Endothelial cell of umbilical vein (primary cell): ENCODE results near the gene OSBPL5. TPM values are rescaled to one million over a fixed set of nuclear protein-coding genes. Genes with fewer than 3 reads are reported as not detected.

Experiments used
- BruUV-seq: library from RNA; stranded (reverse); fragments of 400-500 nt; replicated peaks from 2 replicates; lab custom pipeline; 2021; lab: Mats Ljungman, UMichigan
- CTCF ChIA-PET: fragments of 300-600, 350-600 bp; sonication (Branson Sonifier 250); formaldehyde crosslinking; loops from one replicate; lab custom pipeline; 2021; ENCODE audit warnings: antibody characterized with exemption, inconsistent platforms; lab: Charles Lee
- POLR2A ChIA-PET: fragments of 300-600, 350-600 bp; sonication (Branson Sonifier 250); formaldehyde crosslinking; loops from one replicate; lab custom pipeline; 2021; ENCODE audit warnings: antibody characterized with exemption, inconsistent platforms; lab: Charles Lee
- DNase-seq: peaks from one replicate; pipeline ENCODE4 v3.0.0-alpha.2; 2011; ENCODE audit warnings: low read depth, low spot score
- FAIRE-seq: peaks from 2 replicates; lab custom pipeline; 2011; peaks lifted over from hg19 to GRCh38; lab: Jason Lieb, UNC
- H2AFZ ChIP-seq: 2 replicates; pipeline ENCODE4 v1.6.0; 2012; ENCODE audit warnings: low read depth, low read length, control low read depth, inconsistent platforms
- H3K27ac ChIP-seq: 2 replicates; pipeline ENCODE4 v1.5.1; 2011; ENCODE audit warnings: low read depth, mild to moderate bottlenecking, control low read depth, low read length, moderate library complexity; ENCODE audit not compliant: insufficient read depth
- H3K27me3 ChIP-seq, 2 experiments: 2 replicates each; pipeline versions ENCODE4 v1.6.0 to v1.6.1; 2011; ENCODE audit warnings: low read length in 2 of 2, mixed read lengths in 1 of 2; ENCODE audit not compliant: control insufficient read depth in 2 of 2, insufficient read depth in 2 of 2
- H3K36me3 ChIP-seq, 2 experiments: 2 replicates in 1 of 2; 3 replicates in 1 of 2; pipeline ENCODE4 v1.5.1; 2011; ENCODE audit warnings: low read length in 2 of 2, mild to moderate bottlenecking in 1 of 2, moderate library complexity in 1 of 2; ENCODE audit not compliant: control insufficient read depth in 2 of 2, insufficient read depth in 2 of 2; ENCODE audit errors: extremely low read depth in 1 of 2
- H3K4me1 ChIP-seq: 3 replicates; pipeline ENCODE4 v1.5.1; 2011; ENCODE audit warnings: mild to moderate bottlenecking, low read length; ENCODE audit not compliant: control insufficient read depth, insufficient read depth; ENCODE audit errors: extremely low read depth
- H3K4me2 ChIP-seq: 2 replicates; pipeline ENCODE4 v1.6.1; 2011; ENCODE audit warnings: low read length, control low read depth, mixed read lengths; ENCODE audit not compliant: insufficient read depth
- H3K4me3 ChIP-seq, 3 experiments: fragments of 200-600 bp in 1 of 3; sonication (generic), shearing (Covaris generic) in 1 of 3; replicated peaks in 1 of 3; 2 replicates each; pipeline ENCODE4 v1.5.1; 2011 to 2016; ENCODE audit warnings: control low read depth in 3 of 3, low read length in 3 of 3, mild to moderate bottlenecking in 2 of 3, inconsistent platforms in 1 of 3, low read depth in 1 of 3, moderate library complexity in 1 of 3; ENCODE audit not compliant: insufficient read depth in 1 of 3
- H3K79me2 ChIP-seq: 2 replicates; pipeline ENCODE4 v1.6.0; 2012; ENCODE audit warnings: low read length, inconsistent platforms; ENCODE audit not compliant: control insufficient read depth, insufficient read depth
- H3K9ac ChIP-seq: replicated peaks from 2 replicates; pipeline ENCODE3; 2011; ENCODE audit warnings: low read length, control low read depth; ENCODE audit not compliant: insufficient read depth; ENCODE audit errors: extremely low read depth
- H3K9me1 ChIP-seq: replicated peaks from 3 replicates; pipeline ENCODE4 v1.6.0; 2011; ENCODE audit warnings: mild to moderate bottlenecking, low read length; ENCODE audit not compliant: control insufficient read depth, insufficient read depth; ENCODE audit errors: extremely low read depth
- H3K9me3 ChIP-seq: replicated peaks from 2 replicates; pipeline ENCODE4 v1.5.1; 2012; ENCODE audit warnings: low read length, inconsistent platforms; ENCODE audit not compliant: control insufficient read depth, insufficient read depth
- H4K20me1 ChIP-seq: replicated peaks from 2 replicates; pipeline ENCODE3; 2011; ENCODE audit warnings: mild to moderate bottlenecking, low read length; ENCODE audit not compliant: control insufficient read depth, insufficient read depth; ENCODE audit errors: extremely low read depth
- FOS ChIP-seq: IDR thresholded peaks from 2 replicates; pipeline ENCODE4 v1.6.1; 2011; ENCODE audit warnings: mild to moderate bottlenecking, low read length, moderate library complexity, borderline replicate concordance; ENCODE audit not compliant: insufficient read depth
- GATA2 ChIP-seq: IDR thresholded peaks from 2 replicates; pipeline ENCODE4 v1.7.0; 2011; ENCODE audit warnings: low read depth, mild to moderate bottlenecking, moderate library complexity, mixed read lengths, low read length; ENCODE audit not compliant: insufficient read length, insufficient read depth
- JUN ChIP-seq: IDR thresholded peaks from 2 replicates; pipeline ENCODE4 v1.6.1; 2011; ENCODE audit warnings: borderline replicate concordance, low read depth; ENCODE audit not compliant: insufficient read length, insufficient read depth
- MYC ChIP-seq: IDR thresholded peaks from one replicate; pipeline ENCODE4 v1.6.1; 2011; ENCODE audit warnings: mild to moderate bottlenecking, low read depth, low read length
- POLR2AphosphoS5 ChIP-seq: IDR thresholded peaks from 2 replicates; pipeline ENCODE4 v1.6.1; 2012; ENCODE audit warnings: low read depth, mild to moderate bottlenecking, control low read depth, low read length, moderate library complexity; ENCODE audit not compliant: insufficient read depth
- dilution Hi-C: fragments of 300-500 bp; cut with MboI; formaldehyde crosslinking; loops from one replicate; pipeline ENCODE4 v1.15.0; 2019; ENCODE audit warnings: low sequenced_read_pairs; ENCODE audit not compliant: extremely low pct_ligation_motif_present
- intact Hi-C: fragments of 100-400 bp; cut with micrococcal nuclease; formaldehyde crosslinking; loops from one replicate; pipeline ENCODE4 v1.10.0; 2022
- polyA plus RNA-seq, 4 experiments: library from polyadenylated mRNA; depleted of rRNA in 3 of 4; stranded (reverse) in 3 of 4; unstranded in 1 of 4; fragments of >200 nt; gene quantifications; 2 replicates each; pipeline versions ENCODE4 v1.2.1 to v1.2.3, GENCODE V29; 2011 to 2012; ENCODE audit warnings: missing spikeins in 1 of 4
- total RNA-seq: library from RNA; stranded (reverse); gene quantifications from 2 replicates; pipeline ENCODE4 v1.2.3, GENCODE V29; 2021
- TF ChIP-seq, protein P1 (sequence below), 2 donors: IDR thresholded peaks; 1 replicate in 1 of 2; 2 replicates in 1 of 2; pipeline ENCODE4 v1.5.1; 2011; ENCODE audit warnings: low read length in 2 of 2, mild to moderate bottlenecking in 2 of 2, moderate library complexity in 2 of 2, control low read depth in 1 of 2, inconsistent platforms in 1 of 2, low read depth in 1 of 2; ENCODE audit not compliant: insufficient read depth in 1 of 2; ENCODE audit errors: extremely low read depth in 1 of 2

Gene OSBPL5
- total and polyA plus RNA-seq, 2 donors (not counting 3 experiments of a cell fraction or from before 2014, with no cell fraction given): 8.7 to 37.7 TPM

DNA sequence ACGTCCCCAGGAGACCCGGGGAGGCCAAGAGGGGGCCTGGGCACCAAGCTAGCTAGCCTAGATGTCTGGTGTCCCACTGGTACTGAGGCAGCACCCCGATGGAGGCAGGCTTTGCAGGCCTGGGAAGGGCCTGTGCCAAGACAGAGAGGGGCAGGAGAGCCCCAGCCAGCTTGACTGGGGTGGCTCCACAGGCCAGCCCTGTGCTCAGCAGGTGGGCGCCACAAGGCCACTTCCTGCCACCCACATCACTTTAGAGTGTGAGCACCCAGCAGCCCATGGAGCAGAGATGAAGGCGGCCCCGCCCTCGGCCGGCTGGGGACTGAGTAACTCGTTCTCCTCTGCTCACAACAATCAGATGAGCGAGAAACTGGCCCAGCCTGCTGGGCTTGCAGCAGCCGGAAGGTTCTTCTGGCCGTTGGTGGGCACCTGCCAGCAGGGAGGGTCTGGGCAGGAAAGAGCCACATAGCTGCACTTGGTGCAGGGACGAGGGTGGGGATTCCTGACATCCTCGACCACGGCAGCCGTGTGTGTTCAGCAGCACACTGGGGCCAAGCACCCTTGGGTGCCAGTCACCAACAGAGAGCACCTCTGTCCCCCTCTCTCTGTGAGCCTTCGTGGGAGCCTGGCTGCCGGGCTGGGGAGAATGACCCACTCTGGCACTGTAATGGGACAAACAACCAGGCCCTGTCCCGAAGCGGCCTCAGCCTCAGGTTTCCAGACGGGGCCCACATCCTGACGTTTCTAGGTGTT, 7.6 kb downstream of the OSBPL5 start:
- Histone ChIP-seq H3K4me3 (no peak overlapping the region), H3K4me2 (no peak overlapping the region), H3K27ac (no peak overlapping the region), H3K79me2 (peaks cover 47% of the 10 kb centered on the region), H3K4me1 (peaks cover 4% of the 10 kb centered on the region), H3K36me3 (no peaks in the 10 kb centered on the region), H3K9me3 (no peaks in the 10 kb centered on the region), H3K9me1 (no peaks in the 10 kb centered on the region), H4K20me1 (no peaks in the 10 kb centered on the region), H2AFZ (no peak overlapping the region), H3K27me3 (no peaks in the 10 kb centered on the region), H3K9ac (no peak overlapping the region)
- dilution Hi-C loops (no loop called here), intact Hi-C loops (no loop called here)
- TF ChIP-seq, protein P1, sequence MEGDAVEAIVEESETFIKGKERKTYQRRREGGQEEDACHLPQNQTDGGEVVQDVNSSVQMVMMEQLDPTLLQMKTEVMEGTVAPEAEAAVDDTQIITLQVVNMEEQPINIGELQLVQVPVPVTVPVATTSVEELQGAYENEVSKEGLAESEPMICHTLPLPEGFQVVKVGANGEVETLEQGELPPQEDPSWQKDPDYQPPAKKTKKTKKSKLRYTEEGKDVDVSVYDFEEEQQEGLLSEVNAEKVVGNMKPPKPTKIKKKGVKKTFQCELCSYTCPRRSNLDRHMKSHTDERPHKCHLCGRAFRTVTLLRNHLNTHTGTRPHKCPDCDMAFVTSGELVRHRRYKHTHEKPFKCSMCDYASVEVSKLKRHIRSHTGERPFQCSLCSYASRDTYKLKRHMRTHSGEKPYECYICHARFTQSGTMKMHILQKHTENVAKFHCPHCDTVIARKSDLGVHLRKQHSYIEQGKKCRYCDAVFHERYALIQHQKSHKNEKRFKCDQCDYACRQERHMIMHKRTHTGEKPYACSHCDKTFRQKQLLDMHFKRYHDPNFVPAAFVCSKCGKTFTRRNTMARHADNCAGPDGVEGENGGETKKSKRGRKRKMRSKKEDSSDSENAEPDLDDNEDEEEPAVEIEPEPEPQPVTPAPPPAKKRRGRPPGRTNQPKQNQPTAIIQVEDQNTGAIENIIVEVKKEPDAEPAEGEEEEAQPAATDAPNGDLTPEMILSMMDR (IDR thresholded peaks at IDR 0.05; ENCODE audit: extremely low read depth in 1 of 2, insufficient read depth in 1 of 2, low read depth in 1 of 2, low read length in 2 of 2): no peak
- no peak for TF ChIP-seq GATA2
- TF ChIP-seq FOS: no peak
- no peak for TF ChIP-seq MYC
- TF ChIP-seq JUN: no peak
- TF ChIP-seq POLR2AphosphoS5: no peak
- CTCF ChIA-PET: interaction anchor here (1.4 kb wide), 1 partner anchor 66 kb away, joined by 5 read pairs; no protein-coding TSS in a partner anchor
- FAIRE-seq (no peak), DNase-seq (no peak)
- POLR2A ChIA-PET: no interaction called here
- BruUV-seq: no TSS peak
